ENCODE measurements around the gene TSPYL6.

The TSPYL6 gene

DNA sequence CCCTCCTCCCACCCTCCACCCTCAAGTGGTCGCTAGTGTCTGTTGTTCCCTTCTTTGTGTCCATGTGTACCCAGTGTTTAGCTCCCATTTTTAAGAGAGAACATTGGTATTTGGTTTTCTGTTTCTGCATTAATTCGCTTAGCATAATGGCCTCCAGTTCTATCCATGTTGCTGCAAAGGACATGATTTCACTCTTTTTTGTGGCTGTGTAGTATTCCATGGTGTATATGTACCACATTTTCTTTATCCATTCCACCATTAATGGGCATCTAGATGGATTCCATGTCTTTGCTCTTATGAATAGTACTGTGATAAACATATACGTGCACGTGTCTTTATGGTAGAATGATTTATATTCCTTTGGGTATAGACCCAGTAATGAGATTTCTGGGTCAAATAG lies 42.9 kb downstream of the TSPYL6 start:
- Histone ChIP-seq H3K4me3 (IDR thresholded peaks at IDR 0.05; ENCODE audit: insufficient read depth, low read depth, low read length) (no peak overlapping the region), H3K27me3 (ENCODE audit: insufficient read depth, low read depth) (no peaks in the 10 kb centered on the region), H2AFZ (ENCODE audit: low read depth) (no peak overlapping the region), H3K27ac (no peak overlapping the region), H3K4me2 (no peak overlapping the region), H3K9ac (no peak overlapping the region), H3K79me2 (ENCODE audit: insufficient read depth, low read depth) (no peaks in the 10 kb centered on the region), H4K20me1 (ENCODE audit: insufficient read depth) (no peaks in the 10 kb centered on the region), H3K36me3 (ENCODE audit: insufficient read depth) (no peaks in the 10 kb centered on the region), H3K4me1 (ENCODE audit: low read depth, poor library complexity, severe bottlenecking) (no peaks in the 10 kb centered on the region)
- TF ChIP-seq, protein P1, sequence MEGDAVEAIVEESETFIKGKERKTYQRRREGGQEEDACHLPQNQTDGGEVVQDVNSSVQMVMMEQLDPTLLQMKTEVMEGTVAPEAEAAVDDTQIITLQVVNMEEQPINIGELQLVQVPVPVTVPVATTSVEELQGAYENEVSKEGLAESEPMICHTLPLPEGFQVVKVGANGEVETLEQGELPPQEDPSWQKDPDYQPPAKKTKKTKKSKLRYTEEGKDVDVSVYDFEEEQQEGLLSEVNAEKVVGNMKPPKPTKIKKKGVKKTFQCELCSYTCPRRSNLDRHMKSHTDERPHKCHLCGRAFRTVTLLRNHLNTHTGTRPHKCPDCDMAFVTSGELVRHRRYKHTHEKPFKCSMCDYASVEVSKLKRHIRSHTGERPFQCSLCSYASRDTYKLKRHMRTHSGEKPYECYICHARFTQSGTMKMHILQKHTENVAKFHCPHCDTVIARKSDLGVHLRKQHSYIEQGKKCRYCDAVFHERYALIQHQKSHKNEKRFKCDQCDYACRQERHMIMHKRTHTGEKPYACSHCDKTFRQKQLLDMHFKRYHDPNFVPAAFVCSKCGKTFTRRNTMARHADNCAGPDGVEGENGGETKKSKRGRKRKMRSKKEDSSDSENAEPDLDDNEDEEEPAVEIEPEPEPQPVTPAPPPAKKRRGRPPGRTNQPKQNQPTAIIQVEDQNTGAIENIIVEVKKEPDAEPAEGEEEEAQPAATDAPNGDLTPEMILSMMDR (conservative IDR thresholded peaks at IDR 0.05; ENCODE audit: low read depth, low read length) = no peak

DNA sequence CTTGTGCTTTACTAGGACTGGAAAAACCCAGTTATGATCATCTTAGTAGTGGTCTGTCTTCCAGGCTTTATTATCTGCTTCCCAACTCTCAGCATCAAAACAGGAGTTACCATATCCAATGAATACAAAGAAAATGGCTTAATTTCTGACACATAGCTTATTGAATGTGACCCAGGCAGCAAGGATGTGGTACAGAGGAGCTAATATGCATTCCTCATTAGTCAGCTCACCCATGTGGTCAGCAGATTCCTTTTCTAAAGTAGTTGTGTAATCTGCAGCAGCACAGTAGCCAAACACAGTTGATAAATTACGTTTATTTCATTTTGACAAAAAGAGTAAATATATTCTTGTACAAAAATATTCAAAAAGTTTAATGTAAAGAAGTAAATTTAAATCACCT lies 43.6 kb downstream of the TSPYL6 start:
- Histone ChIP-seq H3K4me3 (IDR thresholded peaks at IDR 0.05; ENCODE audit: insufficient read depth, low read depth, low read length) (no peak overlapping the region), H2AFZ (ENCODE audit: low read depth) (no peak overlapping the region), H3K36me3 (ENCODE audit: insufficient read depth) (no peaks in the 10 kb centered on the region), H3K4me1 (ENCODE audit: low read depth, poor library complexity, severe bottlenecking) (no peaks in the 10 kb centered on the region), H3K27me3 (ENCODE audit: insufficient read depth, low read depth) (no peaks in the 10 kb centered on the region), H3K79me2 (ENCODE audit: insufficient read depth, low read depth) (no peaks in the 10 kb centered on the region), H4K20me1 (ENCODE audit: insufficient read depth) (no peaks in the 10 kb centered on the region), H3K4me2 (no peak overlapping the region), H3K9ac (no peak overlapping the region), H3K27ac (no peak overlapping the region)
- TF ChIP-seq, protein P1 (conservative IDR thresholded peaks at IDR 0.05; ENCODE audit: low read depth, low read length) = no peak

DNA sequence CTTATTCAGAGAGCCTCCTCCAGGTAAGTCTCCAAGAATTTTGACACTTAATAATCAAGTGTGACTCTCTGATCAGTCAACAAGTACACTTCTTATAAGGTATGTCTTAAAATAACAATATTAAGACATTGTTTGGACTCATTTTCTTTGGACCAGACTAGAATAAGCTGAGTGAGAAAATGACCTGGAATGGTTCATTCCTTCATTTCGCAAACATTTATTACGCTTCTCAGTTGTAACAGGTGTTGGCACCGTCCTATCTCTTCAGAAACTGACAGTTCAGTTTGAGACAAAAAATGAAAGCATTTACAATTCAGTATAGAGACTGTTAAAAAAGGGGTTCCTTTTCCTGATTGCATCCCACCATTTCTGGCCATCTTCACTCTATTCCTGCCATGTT lies 46.6 kb downstream of the TSPYL6 start:
- TF ChIP-seq, protein P1 (conservative IDR thresholded peaks at IDR 0.05; ENCODE audit: low read depth, low read length) = no peak

DNA sequence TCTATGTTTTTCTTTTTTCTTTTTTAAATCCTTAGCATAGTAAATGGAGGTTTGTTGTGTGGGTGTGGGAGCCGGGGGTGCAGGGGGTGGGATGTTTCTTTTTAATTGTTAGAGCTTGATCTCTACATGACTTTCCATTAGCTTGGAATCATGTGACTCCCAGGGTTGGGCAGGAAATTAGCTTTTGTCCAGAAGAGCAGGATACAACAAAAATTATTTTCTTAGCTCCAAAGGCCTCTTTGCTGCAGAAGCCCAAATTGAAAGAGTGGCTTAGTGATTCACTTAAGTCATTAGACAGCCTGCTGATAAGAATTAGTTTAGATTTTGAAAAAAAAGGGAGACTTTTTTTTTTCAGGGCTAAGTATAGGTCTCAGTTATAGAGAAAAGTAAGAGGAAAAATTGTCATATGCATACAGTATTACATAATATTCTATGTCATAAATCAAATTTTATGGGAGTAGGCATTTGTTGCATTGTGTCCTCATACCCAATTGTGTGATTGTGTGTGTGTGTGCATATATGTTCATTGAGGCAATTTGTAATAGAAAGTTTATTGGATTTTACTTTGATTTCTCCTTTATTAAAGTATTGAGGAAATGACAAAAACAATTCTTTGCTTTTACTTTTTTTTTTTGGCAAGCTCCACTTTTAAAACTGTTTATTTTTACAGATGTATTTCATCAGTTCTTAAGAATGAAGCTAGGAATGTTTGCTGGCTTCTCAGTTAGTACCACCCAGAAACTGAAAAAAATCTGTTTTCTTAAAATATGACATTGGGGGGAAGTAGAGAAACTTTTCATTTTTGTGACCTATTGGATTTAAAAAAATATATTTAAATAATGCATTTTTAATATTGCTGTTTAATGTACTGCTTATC lies 47.4 kb downstream of the TSPYL6 start:
- Histone ChIP-seq H3K9ac (no peak overlapping the region), H3K4me3 (IDR thresholded peaks at IDR 0.05; ENCODE audit: insufficient read depth, low read depth, low read length) (no peak overlapping the region)

More for the DNA sequence above, 46.6 kb downstream of the TSPYL6 start:
- no peak overlapping the region for H3K9ac ChIP-seq
- H3K36me3 ChIP-seq (ENCODE audit: insufficient read depth) = no peaks in the 10 kb centered on the region
- H3K27me3 ChIP-seq (ENCODE audit: insufficient read depth, low read depth) = no peaks in the 10 kb centered on the region
- H3K4me2 ChIP-seq = no peak overlapping the region
- no peaks in the 10 kb centered on the region for H3K4me1 ChIP-seq (ENCODE audit: low read depth, poor library complexity, severe bottlenecking)
- H3K27ac ChIP-seq = no peak overlapping the region
- no peak overlapping the region for H3K4me3 ChIP-seq (IDR thresholded peaks at IDR 0.05; ENCODE audit: insufficient read depth, low read depth, low read length)
- no peaks in the 10 kb centered on the region for H3K79me2 ChIP-seq (ENCODE audit: insufficient read depth, low read depth)
- no peaks in the 10 kb centered on the region for H4K20me1 ChIP-seq (ENCODE audit: insufficient read depth)
- no peak overlapping the region for H2AFZ ChIP-seq (ENCODE audit: low read depth)

More for the DNA sequence above, 47.4 kb downstream of the TSPYL6 start:
- Histone ChIP-seq H4K20me1 (ENCODE audit: insufficient read depth) (no peaks in the 10 kb centered on the region), H3K27ac (no peak overlapping the region), H3K27me3 (ENCODE audit: insufficient read depth, low read depth) (no peaks in the 10 kb centered on the region), H3K79me2 (ENCODE audit: insufficient read depth, low read depth) (no peaks in the 10 kb centered on the region), H2AFZ (ENCODE audit: low read depth) (no peak overlapping the region), H3K4me2 (no peak overlapping the region), H3K4me1 (ENCODE audit: low read depth, poor library complexity, severe bottlenecking) (no peaks in the 10 kb centered on the region), H3K36me3 (ENCODE audit: insufficient read depth) (no peaks in the 10 kb centered on the region)
- TF ChIP-seq, protein P1 (conservative IDR thresholded peaks at IDR 0.05; ENCODE audit: low read depth, low read length) = no peak

Measured in KMS-11 (cell line).